Ascending aorta (tissue), 2 donors: ENCODE data around the gene PRR19. TPM values are rescaled to one million over a fixed set of nuclear protein-coding genes. Genes with fewer than 3 reads are reported as not detected.

Experiments
- DNase-seq, 2 donors: peaks; one replicate each; pipeline ENCODE4 v3.0.0-alpha.2; 2019; ENCODE audit warnings: low spot score in 2 of 2
- H3K27ac ChIP-seq, 2 donors: fragments of 200-600 bp; sonication (generic); one replicate each; pipeline ENCODE4 v1.5.1; 2016 to 2017; ENCODE audit warnings: mild to moderate bottlenecking in 1 of 2
- H3K27me3 ChIP-seq: fragments of 200-600 bp; sonication (generic); one replicate; pipeline ENCODE4 v1.5.1; 2017
- H3K36me3 ChIP-seq, 2 donors: fragments of 200-600 bp; sonication (generic); one replicate each; pipeline ENCODE4 v1.5.1; 2016
- H3K4me1 ChIP-seq, 2 donors: fragments of 200-600 bp; sonication (generic); one replicate each; pipeline ENCODE4 v1.5.1; 2016 to 2017; ENCODE audit warnings: mild to moderate bottlenecking in 1 of 2
- H3K4me3 ChIP-seq, 2 donors: fragments of 200-600 bp; sonication (generic); one replicate each; pipeline ENCODE4 v1.5.1; 2016 to 2017; ENCODE audit warnings: mild to moderate bottlenecking in 1 of 2
- H3K9me3 ChIP-seq, 2 donors: fragments of 200-600 bp; sonication (generic); one replicate each; pipeline ENCODE4 v1.5.1; 2016
- CTCF ChIP-seq, 3 experiments: fragments of 200-600 bp in 2 of 3; fragments of 450-650 bp in 1 of 3; sonication (generic) in 2 of 3; IDR thresholded peaks; one replicate each; pipeline ENCODE4 v1.5.1; 2016 to 2019; ENCODE audit warnings: antibody characterized with exemption in 3 of 3, mild to moderate bottlenecking in 1 of 3, moderate library complexity in 1 of 3
- intact Hi-C: fragments of 100-400 bp; cut with DNase I; formaldehyde crosslinking; loops from one replicate; pipeline ENCODE4 v1.15.1; 2023
- total RNA-seq: library from RNA; depleted of rRNA; stranded (reverse); fragments of >200 nt; gene quantifications from one replicate; pipeline ENCODE4 v1.1.0, GENCODE V29; 2016

The PRR19 gene
- total RNA-seq, 1 donor from 2014 or later, result not detected

- intact Hi-C loops, result loop anchor here (2.0 kb wide), 1 partner anchor 164 kb away; the partner anchor contains the start of gene POU2F2
- H3K27me3 ChIP-seq, result no peaks in the 10 kb centered on the region
Measured at GRCh38 chr19:42297039-42297438, 4.9 kb upstream of the PRR19 start.

GRCh38 chr19:42303101-42303464 lies 1.2 kb downstream of the PRR19 start:
- H3K9me3 ChIP-seq, result no peaks in the 10 kb centered on the region
- TF ChIP-seq CTCF (IDR thresholded peaks at IDR 0.05), result no peak
- H3K4me3 ChIP-seq, result peak overlapping the region in 1 of 2 donors; percentile 72
- no peaks in the 10 kb centered on the region for H3K36me3 ChIP-seq
- H3K4me1 ChIP-seq, result peaks cover 5 to 10% of the 10 kb centered on the region in 2 donors
- no peak for DNase-seq
- intact Hi-C loops, result no loop called here
- H3K27me3 ChIP-seq, result no peaks in the 10 kb centered on the region
- no peak overlapping the region for H3K27ac ChIP-seq

More at GRCh38 chr19:42297039-42297438, 4.9 kb upstream of the PRR19 start:
- H3K36me3 ChIP-seq, result peaks cover 34 to 36% of the 10 kb centered on the region in 2 donors
- H3K27ac ChIP-seq, result no peak overlapping the region
- H3K4me1 ChIP-seq, result peaks cover 2 to 5% of the 10 kb centered on the region in 2 donors
- H3K4me3 ChIP-seq, result no peak overlapping the region
- no peaks in the 10 kb centered on the region for H3K9me3 ChIP-seq
- no peak for DNase-seq
- no peak for TF ChIP-seq CTCF (IDR thresholded peaks at IDR 0.05)

GRCh38 chr19:42303876-42304275 lies 1.9 kb downstream of the PRR19 start:
- no peak overlapping the region for H3K27ac ChIP-seq
- no peaks in the 10 kb centered on the region for H3K27me3 ChIP-seq
- no peaks in the 10 kb centered on the region for H3K9me3 ChIP-seq
- H3K4me1 ChIP-seq, result peaks cover 5 to 10% of the 10 kb centered on the region in 2 donors
- intact Hi-C loops, result no loop called here
- TF ChIP-seq CTCF (IDR thresholded peaks at IDR 0.05), result no peak
- no peak for DNase-seq
- no peaks in the 10 kb centered on the region for H3K36me3 ChIP-seq
- H3K4me3 ChIP-seq, result no peak overlapping the region

- H3K4me3 ChIP-seq, result no peak overlapping the region
- H3K36me3 ChIP-seq, result no peaks in the 10 kb centered on the region
- no peak for DNase-seq
- intact Hi-C loops, result no loop called here
- H3K27me3 ChIP-seq, result no peaks in the 10 kb centered on the region
- TF ChIP-seq CTCF (IDR thresholded peaks at IDR 0.05), result no peak
- peaks cover 5 to 9% of the 10 kb centered on the region in 2 donors for H3K4me1 ChIP-seq
- no peak overlapping the region for H3K27ac ChIP-seq
- H3K9me3 ChIP-seq, result no peaks in the 10 kb centered on the region
Measured at GRCh38 chr19:42306646-42307045, 4.7 kb downstream of the PRR19 start.

- intact Hi-C loops, result no loop called here
- H3K36me3 ChIP-seq, result no peaks in the 10 kb centered on the region
- no peak overlapping the region for H3K27ac ChIP-seq
- no peak overlapping the region for H3K4me3 ChIP-seq
- no peak for DNase-seq
- H3K27me3 ChIP-seq, result no peaks in the 10 kb centered on the region
- TF ChIP-seq CTCF (IDR thresholded peaks at IDR 0.05), result no peak
- peaks cover 0 to 3% of the 10 kb centered on the region in 2 donors for H3K4me1 ChIP-seq
- H3K9me3 ChIP-seq, result no peaks in the 10 kb centered on the region
Measured at GRCh38 chr19:42309686-42310085, 7.8 kb downstream of the PRR19 start.

- H3K27me3 ChIP-seq, result no peaks in the 10 kb centered on the region
- H3K27ac ChIP-seq, result no peak overlapping the region
- intact Hi-C loops, result no loop called here
- no peak for DNase-seq
- no peak overlapping the region for H3K4me3 ChIP-seq
- no peaks in the 10 kb centered on the region for H3K36me3 ChIP-seq
- TF ChIP-seq CTCF (IDR thresholded peaks at IDR 0.05), result no peak
- H3K9me3 ChIP-seq, result no peaks in the 10 kb centered on the region
- H3K4me1 ChIP-seq, result peaks cover 0 to 3% of the 10 kb centered on the region in 2 donors
Measured at GRCh38 chr19:42311657-42312056, 9.7 kb downstream of the PRR19 start.
